ENCODE measurements around the gene PLIN1.

The PLIN1 gene

DNA sequence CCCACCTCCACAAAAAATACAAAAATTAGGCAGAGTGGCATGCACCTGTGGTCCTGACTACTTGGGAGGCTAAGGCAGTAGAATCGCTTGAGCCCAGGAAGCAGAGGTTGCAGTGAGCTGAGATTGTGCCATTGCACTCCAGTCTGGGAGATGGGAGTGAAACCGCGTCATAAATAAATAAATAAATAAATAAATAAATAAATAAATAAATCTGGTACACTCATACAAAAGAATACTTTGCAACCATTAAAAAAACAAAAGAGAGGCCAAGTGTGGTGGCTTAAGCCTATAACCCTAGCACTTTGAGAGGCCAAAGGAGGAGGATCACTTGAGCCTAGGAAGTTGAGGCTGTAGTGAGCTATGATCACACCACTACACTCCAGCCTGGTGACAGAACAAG, 43.9 kb upstream of the PLIN1 start (continued):
- TF ChIP-seq, protein P1, sequence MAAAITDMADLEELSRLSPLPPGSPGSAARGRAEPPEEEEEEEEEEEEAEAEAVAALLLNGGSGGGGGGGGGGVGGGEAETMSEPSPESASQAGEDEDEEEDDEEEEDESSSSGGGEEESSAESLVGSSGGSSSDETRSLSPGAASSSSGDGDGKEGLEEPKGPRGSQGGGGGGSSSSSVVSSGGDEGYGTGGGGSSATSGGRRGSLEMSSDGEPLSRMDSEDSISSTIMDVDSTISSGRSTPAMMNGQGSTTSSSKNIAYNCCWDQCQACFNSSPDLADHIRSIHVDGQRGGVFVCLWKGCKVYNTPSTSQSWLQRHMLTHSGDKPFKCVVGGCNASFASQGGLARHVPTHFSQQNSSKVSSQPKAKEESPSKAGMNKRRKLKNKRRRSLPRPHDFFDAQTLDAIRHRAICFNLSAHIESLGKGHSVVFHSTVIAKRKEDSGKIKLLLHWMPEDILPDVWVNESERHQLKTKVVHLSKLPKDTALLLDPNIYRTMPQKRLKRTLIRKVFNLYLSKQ (tag by site-specific recombination; IDR thresholded peaks at IDR 0.05; ENCODE audit: borderline replicate concordance), result 0 out of 2 replicates have a peak, but pooled peaks have one; percentile 11
- 0 out of 2 replicates have a peak, but pooled peaks have one; percentile 31 for TF ChIP-seq ZNF433 (tag by site-specific recombination; IDR thresholded peaks at IDR 0.05; ENCODE audit: low read depth)
- peak; percentile 52; the same call in 1 of the 2 replicates for TF ChIP-seq ZXDB (tag by site-specific recombination; IDR thresholded peaks at IDR 0.05)
- peak; percentile 47; the same call in 1 of the 2 replicates for TF ChIP-seq ZNF664 (tag by site-specific recombination; IDR thresholded peaks at IDR 0.05)
- TF ChIP-seq ZNF677 (tag by site-specific recombination; IDR thresholded peaks at IDR 0.05), result no peak
- TF ChIP-seq ZNF324 (tag by site-specific recombination; IDR thresholded peaks at IDR 0.05), result no peak
- TF ChIP-seq, protein P2, sequence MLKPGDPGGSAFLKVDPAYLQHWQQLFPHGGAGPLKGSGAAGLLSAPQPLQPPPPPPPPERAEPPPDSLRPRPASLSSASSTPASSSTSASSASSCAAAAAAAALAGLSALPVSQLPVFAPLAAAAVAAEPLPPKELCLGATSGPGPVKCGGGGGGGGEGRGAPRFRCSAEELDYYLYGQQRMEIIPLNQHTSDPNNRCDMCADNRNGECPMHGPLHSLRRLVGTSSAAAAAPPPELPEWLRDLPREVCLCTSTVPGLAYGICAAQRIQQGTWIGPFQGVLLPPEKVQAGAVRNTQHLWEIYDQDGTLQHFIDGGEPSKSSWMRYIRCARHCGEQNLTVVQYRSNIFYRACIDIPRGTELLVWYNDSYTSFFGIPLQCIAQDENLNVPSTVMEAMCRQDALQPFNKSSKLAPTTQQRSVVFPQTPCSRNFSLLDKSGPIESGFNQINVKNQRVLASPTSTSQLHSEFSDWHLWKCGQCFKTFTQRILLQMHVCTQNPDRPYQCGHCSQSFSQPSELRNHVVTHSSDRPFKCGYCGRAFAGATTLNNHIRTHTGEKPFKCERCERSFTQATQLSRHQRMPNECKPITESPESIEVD (tag by site-specific recombination; IDR thresholded peaks at IDR 0.05), result no peak
- peak; percentile 61; the same call in 1 of the 2 replicates for TF ChIP-seq ZNF266 (tag by site-specific recombination; IDR thresholded peaks at IDR 0.05; ENCODE audit: low read depth)
- 0 out of 2 replicates have a peak, but pooled peaks have one; percentile 58 for TF ChIP-seq ZNF138 (tag by site-specific recombination; IDR thresholded peaks at IDR 0.05; ENCODE audit: borderline replicate concordance)
- peak; percentile 69 for TF ChIP-seq ZNF555 (tag by site-specific recombination; conservative IDR thresholded peaks at IDR 0.05)
- TF ChIP-seq ZNF335 (tag by site-specific recombination; conservative IDR thresholded peaks at IDR 0.05), result no peak
- TF ChIP-seq ZNF37A (tag by site-specific recombination; IDR thresholded peaks at IDR 0.05), result no peak
- no peak for TF ChIP-seq ZNF112 (tag by site-specific recombination; IDR thresholded peaks at IDR 0.05)
- TF ChIP-seq, protein P3, sequence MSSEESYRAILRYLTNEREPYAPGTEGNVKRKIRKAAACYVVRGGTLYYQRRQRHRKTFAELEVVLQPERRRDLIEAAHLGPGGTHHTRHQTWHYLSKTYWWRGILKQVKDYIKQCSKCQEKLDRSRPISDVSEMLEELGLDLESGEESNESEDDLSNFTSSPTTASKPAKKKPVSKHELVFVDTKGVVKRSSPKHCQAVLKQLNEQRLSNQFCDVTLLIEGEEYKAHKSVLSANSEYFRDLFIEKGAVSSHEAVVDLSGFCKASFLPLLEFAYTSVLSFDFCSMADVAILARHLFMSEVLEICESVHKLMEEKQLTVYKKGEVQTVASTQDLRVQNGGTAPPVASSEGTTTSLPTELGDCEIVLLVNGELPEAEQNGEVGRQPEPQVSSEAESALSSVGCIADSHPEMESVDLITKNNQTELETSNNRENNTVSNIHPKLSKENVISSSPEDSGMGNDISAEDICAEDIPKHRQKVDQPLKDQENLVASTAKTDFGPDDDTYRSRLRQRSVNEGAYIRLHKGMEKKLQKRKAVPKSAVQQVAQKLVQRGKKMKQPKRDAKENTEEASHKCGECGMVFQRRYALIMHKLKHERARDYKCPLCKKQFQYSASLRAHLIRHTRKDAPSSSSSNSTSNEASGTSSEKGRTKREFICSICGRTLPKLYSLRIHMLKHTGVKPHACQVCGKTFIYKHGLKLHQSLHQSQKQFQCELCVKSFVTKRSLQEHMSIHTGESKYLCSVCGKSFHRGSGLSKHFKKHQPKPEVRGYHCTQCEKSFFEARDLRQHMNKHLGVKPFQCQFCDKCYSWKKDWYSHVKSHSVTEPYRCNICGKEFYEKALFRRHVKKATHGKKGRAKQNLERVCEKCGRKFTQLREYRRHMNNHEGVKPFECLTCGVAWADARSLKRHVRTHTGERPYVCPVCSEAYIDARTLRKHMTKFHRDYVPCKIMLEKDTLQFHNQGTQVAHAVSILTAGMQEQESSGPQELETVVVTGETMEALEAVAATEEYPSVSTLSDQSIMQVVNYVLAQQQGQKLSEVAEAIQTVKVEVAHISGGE (tag by site-specific recombination; conservative IDR thresholded peaks at IDR 0.05; ENCODE audit: low read depth), result peak; percentile 65
- TF ChIP-seq ZNF585B (tag by site-specific recombination; IDR thresholded peaks at IDR 0.05), result no peak
- no peak for TF ChIP-seq ZBTB20 (tag by site-specific recombination; IDR thresholded peaks at IDR 0.05)
- peak; percentile 90 for TF ChIP-seq ZNF394 (tag by site-specific recombination; IDR thresholded peaks at IDR 0.05; ENCODE audit: borderline replicate concordance)
- TF ChIP-seq, protein P4, sequence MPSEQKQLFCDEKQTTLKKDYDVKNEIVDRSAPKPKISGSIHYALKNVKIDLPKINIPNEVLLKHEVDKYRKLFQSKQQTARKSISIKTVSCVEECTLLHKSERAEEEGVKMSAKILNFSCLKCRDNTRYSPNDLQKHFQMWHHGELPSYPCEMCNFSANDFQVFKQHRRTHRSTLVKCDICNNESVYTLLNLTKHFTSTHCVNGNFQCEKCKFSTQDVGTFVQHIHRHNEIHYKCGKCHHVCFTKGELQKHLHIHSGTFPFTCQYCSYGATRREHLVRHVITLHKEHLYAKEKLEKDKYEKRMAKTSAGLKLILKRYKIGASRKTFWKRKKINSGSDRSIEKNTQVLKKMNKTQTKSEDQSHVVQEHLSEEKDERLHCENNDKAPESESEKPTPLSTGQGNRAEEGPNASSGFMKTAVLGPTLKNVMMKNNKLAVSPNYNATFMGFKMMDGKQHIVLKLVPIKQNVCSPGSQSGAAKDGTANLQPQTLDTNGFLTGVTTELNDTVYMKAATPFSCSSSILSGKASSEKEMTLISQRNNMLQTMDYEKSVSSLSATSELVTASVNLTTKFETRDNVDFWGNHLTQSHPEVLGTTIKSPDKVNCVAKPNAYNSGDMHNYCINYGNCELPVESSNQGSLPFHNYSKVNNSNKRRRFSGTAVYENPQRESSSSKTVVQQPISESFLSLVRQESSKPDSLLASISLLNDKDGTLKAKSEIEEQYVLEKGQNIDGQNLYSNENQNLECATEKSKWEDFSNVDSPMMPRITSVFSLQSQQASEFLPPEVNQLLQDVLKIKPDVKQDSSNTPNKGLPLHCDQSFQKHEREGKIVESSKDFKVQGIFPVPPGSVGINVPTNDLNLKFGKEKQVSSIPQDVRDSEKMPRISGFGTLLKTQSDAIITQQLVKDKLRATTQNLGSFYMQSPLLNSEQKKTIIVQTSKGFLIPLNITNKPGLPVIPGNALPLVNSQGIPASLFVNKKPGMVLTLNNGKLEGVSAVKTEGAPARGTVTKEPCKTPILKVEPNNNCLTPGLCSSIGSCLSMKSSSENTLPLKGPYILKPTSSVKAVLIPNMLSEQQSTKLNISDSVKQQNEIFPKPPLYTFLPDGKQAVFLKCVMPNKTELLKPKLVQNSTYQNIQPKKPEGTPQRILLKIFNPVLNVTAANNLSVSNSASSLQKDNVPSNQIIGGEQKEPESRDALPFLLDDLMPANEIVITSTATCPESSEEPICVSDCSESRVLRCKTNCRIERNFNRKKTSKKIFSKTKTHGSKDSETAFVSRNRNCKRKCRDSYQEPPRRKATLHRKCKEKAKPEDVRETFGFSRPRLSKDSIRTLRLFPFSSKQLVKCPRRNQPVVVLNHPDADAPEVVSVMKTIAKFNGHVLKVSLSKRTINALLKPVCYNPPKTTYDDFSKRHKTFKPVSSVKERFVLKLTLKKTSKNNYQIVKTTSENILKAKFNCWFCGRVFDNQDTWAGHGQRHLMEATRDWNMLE (tag by site-specific recombination; conservative IDR thresholded peaks at IDR 0.05; ENCODE audit: low read depth), result peak; percentile 86
- no peak for TF ChIP-seq ZNF660 (tag by site-specific recombination; IDR thresholded peaks at IDR 0.05)
- peak; percentile 79; the same call in 1 of the 2 replicates for TF ChIP-seq ZNF202 (tag by site-specific recombination; IDR thresholded peaks at IDR 0.05; ENCODE audit: borderline replicate concordance)
- no peak for TF ChIP-seq ZNF548 (tag by site-specific recombination; IDR thresholded peaks at IDR 0.05)
- peak; percentile 64 for TF ChIP-seq ZNF140 (tag by site-specific recombination; IDR thresholded peaks at IDR 0.05)
- TF ChIP-seq ZNF560 (tag by site-specific recombination; IDR thresholded peaks at IDR 0.05; ENCODE audit: borderline replicate concordance), result peak; percentile 80
- TF ChIP-seq ZSCAN30 (tag by site-specific recombination; IDR thresholded peaks at IDR 0.05), result no peak
- peak; percentile 75 for TF ChIP-seq ZNF623 (tag by site-specific recombination; IDR thresholded peaks at IDR 0.05)
- TF ChIP-seq ZNF768 (tag by site-specific recombination; IDR thresholded peaks at IDR 0.05), result no peak
